Astrocyte of the spinal cord (primary cell): ENCODE results near the gene TRERF1.

Experiments
- DNase-seq: peaks from one replicate; pipeline ENCODE4 v3.0.0; 2011; ENCODE audit warnings: low read depth, low spot score
- H3K4me3 ChIP-seq: 2 replicates; pipeline ENCODE4 v1.5.1; 2011; ENCODE audit warnings: low read depth, mild to moderate bottlenecking, low read length, moderate library complexity
- CTCF ChIP-seq: IDR thresholded peaks from 2 replicates; pipeline ENCODE4 v1.5.1; 2012; ENCODE audit warnings: low read depth, mild to moderate bottlenecking, low read length, inconsistent platforms
- in situ Hi-C: cut with HindIII; loops from 2 replicates; pipeline ENCODE4 v1.10.0; 2017; ENCODE audit warnings: low sequenced_read_pairs

TRERF1 gene

DNA sequence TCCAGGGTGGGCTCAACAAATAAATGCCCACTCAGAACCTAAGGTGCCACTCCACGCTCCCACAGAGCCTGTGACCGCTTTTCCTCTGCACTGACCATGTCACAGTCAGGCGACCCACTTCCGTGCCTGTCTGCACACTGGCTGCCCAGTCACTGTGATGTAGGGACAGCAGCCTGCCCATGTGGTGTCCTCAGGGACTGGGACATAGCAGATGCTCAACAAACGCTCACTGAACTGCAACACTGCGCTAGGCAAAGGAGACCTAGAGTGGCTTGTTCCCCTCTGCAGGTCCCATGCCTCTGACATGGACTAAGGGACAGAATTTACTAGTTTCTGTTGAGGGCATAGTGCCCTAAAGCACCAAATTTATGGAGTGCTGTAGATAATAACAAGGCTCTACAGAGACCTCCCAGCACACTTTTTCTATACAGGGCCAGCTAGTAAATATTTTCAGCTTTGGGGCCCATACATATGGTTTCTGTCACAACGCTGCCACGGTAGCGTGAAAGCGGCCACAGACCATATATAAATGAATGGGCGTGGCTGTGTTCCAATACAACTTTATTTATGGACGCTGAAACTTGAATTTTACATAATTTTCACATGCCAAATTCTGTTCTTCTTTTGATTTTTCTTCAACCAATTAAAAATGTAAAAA, 176.2 kb downstream of the TRERF1 start:
- no peak for DNase-seq
- TF ChIP-seq CTCF, result no peak
- in situ Hi-C loops, result no loop called here
- H3K4me3 ChIP-seq, result no peak overlapping the region

DNA sequence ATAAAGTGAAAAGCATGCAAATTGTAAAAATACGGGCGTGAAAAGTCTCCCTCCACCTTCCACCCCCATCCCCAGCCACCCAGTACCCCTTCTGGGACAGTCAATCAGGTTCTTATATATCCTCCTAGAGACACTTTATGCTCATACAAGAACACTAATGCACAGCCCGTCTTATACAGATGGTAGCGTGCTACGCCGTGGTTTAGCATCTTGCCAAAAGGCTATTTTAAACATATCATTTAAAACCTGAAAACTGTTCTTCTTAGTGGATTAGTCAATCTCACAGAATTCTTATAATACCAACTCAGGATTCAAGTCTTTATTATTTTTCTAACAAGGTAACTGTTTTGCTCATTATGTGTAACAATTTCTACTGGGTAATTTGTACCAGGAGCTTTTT, 176.8 kb downstream of the TRERF1 start:
- in situ Hi-C loops, result no loop called here
- DNase-seq, result no peak
- H3K4me3 ChIP-seq, result no peak overlapping the region
- TF ChIP-seq CTCF, result no peak

DNA sequence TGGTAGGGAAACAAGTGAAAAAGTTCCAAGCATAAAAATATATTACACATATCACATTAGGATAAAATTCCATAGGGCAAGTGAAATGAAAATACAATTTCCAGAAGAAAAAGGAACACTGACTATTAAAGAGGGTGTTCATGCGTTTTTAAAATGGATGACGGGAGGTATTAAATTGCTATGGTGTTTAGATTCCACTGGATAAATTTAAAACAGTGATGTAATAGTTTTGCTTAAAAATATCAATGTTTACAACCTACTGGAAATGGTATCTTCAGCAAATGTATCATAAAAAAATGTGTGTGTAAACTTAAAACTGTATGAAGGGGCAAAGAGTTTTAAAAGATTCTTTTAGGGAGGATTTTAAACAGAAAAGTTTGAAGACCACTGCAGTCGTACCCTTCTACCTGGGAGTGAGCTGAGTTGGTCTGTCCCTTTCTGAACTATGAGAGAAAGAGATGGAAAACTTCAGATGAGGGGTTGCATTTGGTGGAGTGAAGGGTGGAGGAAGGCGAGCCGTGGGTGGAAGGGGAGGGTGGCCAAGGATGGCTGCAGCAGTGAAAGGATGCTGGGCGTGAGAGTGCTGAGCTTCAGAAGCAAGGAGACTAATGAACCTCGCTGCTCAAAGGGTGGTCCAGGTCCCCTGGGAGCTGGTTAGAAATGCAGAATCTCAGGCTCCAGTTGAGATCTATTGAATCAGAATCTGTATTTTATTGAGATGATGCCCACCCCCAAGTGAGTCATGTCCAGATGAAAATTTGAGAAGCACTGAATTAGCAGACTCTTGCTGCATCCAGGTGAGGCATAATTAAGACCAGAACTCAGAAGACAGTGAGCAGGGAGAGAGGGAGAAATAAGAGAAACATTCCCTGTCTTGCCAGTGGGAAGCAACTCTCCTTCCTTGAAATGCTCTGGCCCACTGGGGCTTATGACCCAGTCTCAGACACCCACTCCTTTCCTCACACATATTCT, 179.6 kb downstream of the TRERF1 start:
- in situ Hi-C loops, result no loop called here
- no peak overlapping the region for H3K4me3 ChIP-seq
- DNase-seq, result no peak
- no peak for TF ChIP-seq CTCF

DNA sequence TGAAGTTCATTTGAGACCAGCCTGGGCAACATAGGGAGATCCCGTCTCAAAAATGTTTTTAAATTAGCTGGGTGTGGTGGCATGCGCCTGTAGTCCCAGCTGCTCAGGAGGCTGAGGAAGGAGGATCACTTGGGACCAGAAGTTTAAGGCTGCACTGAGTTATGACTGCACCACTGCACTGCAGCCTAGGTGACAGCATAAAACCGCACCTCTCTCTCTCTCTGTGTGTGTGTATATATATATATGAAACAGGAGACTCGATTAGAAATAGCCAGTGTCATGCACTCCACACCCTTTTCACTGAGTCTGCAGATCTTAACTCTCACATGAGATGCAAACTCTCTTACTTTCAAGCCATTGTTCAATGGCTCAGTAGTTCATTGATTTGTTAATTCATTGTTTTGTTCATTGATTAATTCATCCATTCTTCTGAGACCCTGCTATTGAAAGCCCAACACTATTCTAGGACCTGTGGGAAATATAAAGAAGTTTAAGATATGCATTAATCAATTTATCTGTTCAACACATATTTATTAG, 181.7 kb downstream of the TRERF1 start:
- DNase-seq, result no peak
- TF ChIP-seq CTCF, result no peak
- in situ Hi-C loops, result no loop called here
- no peak overlapping the region for H3K4me3 ChIP-seq

DNA sequence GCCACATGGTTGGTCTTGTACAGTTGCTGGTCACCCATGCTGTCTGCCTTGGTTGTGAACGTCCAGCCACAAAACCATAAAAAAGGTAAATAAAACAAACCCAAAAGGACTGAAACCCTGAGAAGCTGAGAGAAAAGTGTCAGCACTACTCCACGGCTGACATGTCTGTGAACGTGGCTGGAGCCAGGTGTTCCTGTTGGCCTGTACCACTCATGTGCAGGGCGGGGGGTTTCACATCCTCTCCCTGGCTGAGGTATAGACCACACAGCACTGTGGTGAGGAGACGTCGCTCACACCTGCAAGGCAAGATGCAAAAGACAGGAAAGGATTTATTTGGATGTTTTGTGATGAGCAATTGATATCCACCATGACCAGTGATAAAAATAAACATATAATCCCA, 182.2 kb downstream of the TRERF1 start:
- no peak for TF ChIP-seq CTCF
- in situ Hi-C loops, result no loop called here
- DNase-seq, result no peak

GRCh38 chr6:42268835-42269204, 182.9 kb downstream of the TRERF1 start:
- no peak for TF ChIP-seq CTCF
- no peak for DNase-seq
- in situ Hi-C loops, result no loop called here
- no peak overlapping the region for H3K4me3 ChIP-seq

More for the DNA sequence above, 182.2 kb downstream of the TRERF1 start:
- H3K4me3 ChIP-seq, result no peak overlapping the region
